Measurements from ENCODE around the gene BTBD6.

BTBD6 gene

GRCh38 chr14:105229099-105229655 is 19.2 kb upstream of the BTBD6 start:
- no peak for DNase-seq (ENCODE audit: low read depth, low spot score)

- no peak for DNase-seq (ENCODE audit: low read depth, low spot score)
These were observed 7.3 kb upstream of the BTBD6 start for GRCh38 chr14:105240811-105241576.

GRCh38 chr14:105241641-105242040 is 6.7 kb upstream of the BTBD6 start:
- DNase-seq (ENCODE audit: low read depth, low spot score) = no peak

GRCh38 chr14:105244334-105244733 is 4.0 kb upstream of the BTBD6 start:
- DNase-seq (ENCODE audit: low read depth, low spot score) = no peak

- DNase-seq (ENCODE audit: low read depth, low spot score) = no peak
These were observed 1.3 kb upstream of the BTBD6 start for GRCh38 chr14:105247026-105247425.

- no peak for DNase-seq (ENCODE audit: low read depth, low spot score)
These were observed 492 bp upstream of the BTBD6 start for GRCh38 chr14:105247715-105248367.

GRCh38 chr14:105249182-105250007 is 1.1 kb downstream of the BTBD6 start:
- no peak for DNase-seq (ENCODE audit: low read depth, low spot score)

- DNase-seq (ENCODE audit: low read depth, low spot score) = no peak
These were observed 1.7 kb downstream of the BTBD6 start for GRCh38 chr14:105250008-105250366.

GRCh38 chr14:105250986-105251385 is 2.7 kb downstream of the BTBD6 start:
- DNase-seq (ENCODE audit: low read depth, low spot score) = no peak

GRCh38 chr14:105251920-105252319 is 3.6 kb downstream of the BTBD6 start:
- no peak for DNase-seq (ENCODE audit: low read depth, low spot score)

- DNase-seq (ENCODE audit: low read depth, low spot score) = no peak
These were observed 4.4 kb downstream of the BTBD6 start for GRCh38 chr14:105252552-105253328.

- no peak for DNase-seq (ENCODE audit: low read depth, low spot score)
These were observed 5.0 kb downstream of the BTBD6 start for GRCh38 chr14:105253329-105253682.

- no peak for DNase-seq (ENCODE audit: low read depth, low spot score)
These were observed 6.7 kb downstream of the BTBD6 start for GRCh38 chr14:105255021-105255507.

- no peak for DNase-seq (ENCODE audit: low read depth, low spot score)
These were observed 8.1 kb downstream of the BTBD6 start for GRCh38 chr14:105256292-105256960.

- DNase-seq (ENCODE audit: low read depth, low spot score) = no peak
These were observed 9.1 kb downstream of the BTBD6 start for GRCh38 chr14:105257464-105257863.

GRCh38 chr14:105258846-105259245 is 10.5 kb downstream of the BTBD6 start:
- no peak for DNase-seq (ENCODE audit: low read depth, low spot score)

- no peak for DNase-seq (ENCODE audit: low read depth, low spot score)
These were observed 12.6 kb downstream of the BTBD6 start for GRCh38 chr14:105260959-105261358.

GRCh38 chr14:105261781-105262180 is 13.4 kb downstream of the BTBD6 start:
- no peak for DNase-seq (ENCODE audit: low read depth, low spot score)

- no peak for DNase-seq (ENCODE audit: low read depth, low spot score)
These were observed 19.7 kb downstream of the BTBD6 start for GRCh38 chr14:105267820-105268548.

- DNase-seq (ENCODE audit: low read depth, low spot score) = no peak
These were observed 20.5 kb downstream of the BTBD6 start for GRCh38 chr14:105268736-105269354.

Measured in activated naive CD8-positive, alpha-beta T cell treated with anti-CD3 and anti-CD28 coated beads, Interleukin-2, amount 50 U/mL, for 16 hours (primary cell).